NCI-H345 (cell line): ENCODE results near the gene ZNF541.
"Not testable (repeated sequence)": the region's sequence is repeated elsewhere in the genome, so short reads cannot be mapped to it uniquely, and the experiment has no call there.

Source experiments
- DNase-seq: peaks from one replicate; lab custom pipeline; 2025; lab: John Stamatoyannopoulos, UW

ZNF541 gene

GRCh38 chr19:47599671-47600245 is 26.8 kb upstream of the ZNF541 start:
- not testable (repeated sequence) for DNase-seq

GRCh38 chr19:47598407-47599349 is 25.7 kb upstream of the ZNF541 start:
- DNase-seq, result no peak

- no peak for DNase-seq
Observed at GRCh38 chr19:47595944-47596343, 23.0 kb upstream of the ZNF541 start.

GRCh38 chr19:47593860-47594259 is 20.9 kb upstream of the ZNF541 start:
- DNase-seq, result no peak

GRCh38 chr19:47589824-47590223 is 16.9 kb upstream of the ZNF541 start:
- DNase-seq, result no peak

GRCh38 chr19:47587295-47587694 is 14.3 kb upstream of the ZNF541 start:
- no peak for DNase-seq

GRCh38 chr19:47583161-47583560 is 10.2 kb upstream of the ZNF541 start:
- not testable (repeated sequence) for DNase-seq

GRCh38 chr19:47582320-47582909 is 9.5 kb upstream of the ZNF541 start:
- DNase-seq, result no peak

GRCh38 chr19:47581605-47582319 is 8.8 kb upstream of the ZNF541 start:
- DNase-seq, result no peak

- DNase-seq, result no peak
Observed at GRCh38 chr19:47580397-47580796, 7.4 kb upstream of the ZNF541 start.

- no peak for DNase-seq
Observed at GRCh38 chr19:47572635-47573034, 313 bp downstream of the ZNF541 start.

- no peak for DNase-seq
Observed at GRCh38 chr19:47569331-47569730, 3.6 kb downstream of the ZNF541 start.

GRCh38 chr19:47564081-47564480 is 8.9 kb downstream of the ZNF541 start:
- DNase-seq, result no peak

- no peak for DNase-seq
Observed at GRCh38 chr19:47561440-47562057, 11.4 kb downstream of the ZNF541 start.

- DNase-seq, result no peak
Observed at GRCh38 chr19:47560999-47561398, 11.9 kb downstream of the ZNF541 start.

- no peak for DNase-seq
Observed at GRCh38 chr19:47550129-47550528, 22.8 kb downstream of the ZNF541 start.

GRCh38 chr19:47549261-47549862 is 23.6 kb downstream of the ZNF541 start:
- DNase-seq, result no peak

GRCh38 chr19:47547199-47547598 is 25.7 kb downstream of the ZNF541 start:
- no peak for DNase-seq

- DNase-seq, result no peak
Observed at GRCh38 chr19:47545061-47545948, 27.6 kb downstream of the ZNF541 start.

- DNase-seq, result no peak
Observed at GRCh38 chr19:47544476-47544875, 28.5 kb downstream of the ZNF541 start.
